NCI-H187 treated with DMSO at 0.1 percent for 48 hours (cell line): Measurements from ENCODE around the gene S100P.
"Not testable (repeated sequence)": the region's sequence is repeated elsewhere in the genome, so short reads cannot be mapped to it uniquely, and the experiment has no call there.

Source experiments
- DNase-seq: peaks from one replicate; lab custom pipeline; 2025; lab: John Stamatoyannopoulos, UW

S100P gene

DNA sequence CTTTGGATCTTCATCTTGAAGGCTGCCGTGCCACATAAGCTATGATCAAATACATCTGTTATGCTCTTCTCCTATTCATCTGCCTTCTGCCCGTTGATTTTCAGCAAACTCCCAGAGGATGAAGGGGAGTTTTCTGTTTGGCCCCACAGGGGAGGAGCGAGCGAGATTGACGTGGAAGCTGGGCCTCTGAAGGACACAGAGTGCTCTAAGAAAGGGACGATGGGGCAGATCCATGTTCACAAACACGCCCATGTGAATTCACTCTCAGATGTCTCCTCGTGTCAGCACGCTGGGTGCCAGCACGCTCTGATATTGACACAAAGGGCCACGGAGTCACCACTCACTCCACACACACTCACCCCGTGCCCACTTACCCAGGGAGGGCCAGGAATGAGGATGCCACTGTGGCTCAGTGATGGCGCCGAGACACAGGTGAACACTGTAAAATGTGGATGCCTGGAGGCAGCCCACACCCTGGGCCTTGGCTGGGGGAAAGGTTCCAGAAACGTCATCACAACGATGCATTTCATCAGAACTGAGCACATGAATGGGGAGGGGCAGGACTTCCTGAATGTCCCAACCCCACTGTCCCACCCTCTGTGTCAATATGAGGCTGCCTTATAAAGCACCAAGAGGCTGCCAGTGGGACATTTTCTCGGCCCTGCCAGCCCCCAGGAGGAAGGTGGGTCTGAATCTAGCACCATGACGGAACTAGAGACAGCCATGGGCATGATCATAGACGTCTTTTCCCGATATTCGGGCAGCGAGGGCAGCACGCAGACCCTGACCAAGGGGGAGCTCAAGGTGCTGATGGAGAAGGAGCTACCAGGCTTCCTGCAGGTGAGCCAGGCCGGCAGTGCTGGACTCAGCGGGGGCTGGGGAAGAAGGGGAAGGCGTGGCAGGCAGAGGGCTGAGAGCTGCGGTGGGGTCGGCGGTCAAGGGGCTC lies at the start of gene S100P:
TSS of gene S100P (plus strand) at position 648 of the 946 bp plus-strand sequence. CDS start at position 703, 55 bp downstream.
- no peak for DNase-seq

DNA sequence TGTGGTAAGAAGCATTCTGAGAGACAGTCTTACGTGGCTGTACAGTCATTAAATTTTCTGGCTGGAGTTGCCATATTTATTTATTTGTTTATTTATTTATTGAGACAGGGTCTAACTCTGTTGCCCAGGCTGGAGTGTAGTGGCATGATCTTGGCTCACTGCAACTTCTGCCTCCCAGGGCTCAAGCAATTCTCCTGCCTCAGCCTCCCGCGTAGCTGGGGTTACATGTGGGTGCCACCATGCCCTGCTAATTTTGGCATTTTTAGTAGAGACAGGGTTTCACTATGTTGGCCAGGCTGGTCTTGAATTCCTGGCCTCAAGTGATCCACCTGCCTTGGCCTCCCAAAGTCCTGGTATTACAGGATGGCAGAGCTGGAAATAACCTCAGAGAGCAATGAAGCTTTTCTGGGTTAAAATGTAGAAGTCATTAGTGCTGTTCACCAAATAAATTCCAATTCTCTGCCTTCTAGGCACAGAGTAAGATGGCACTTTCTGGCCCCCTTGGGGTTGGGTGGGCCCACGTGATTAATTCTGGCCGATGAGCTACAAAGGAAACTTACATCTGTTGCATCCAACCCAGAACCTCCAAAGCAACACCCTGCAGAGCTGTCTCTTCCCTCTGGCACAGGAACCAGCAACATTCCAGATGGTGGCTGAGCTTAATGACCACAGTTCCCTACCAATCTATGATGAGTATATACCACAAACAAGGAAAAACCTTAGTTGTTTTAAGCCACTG lies 48.7 kb upstream of the S100P start:
- no peak for DNase-seq

DNA sequence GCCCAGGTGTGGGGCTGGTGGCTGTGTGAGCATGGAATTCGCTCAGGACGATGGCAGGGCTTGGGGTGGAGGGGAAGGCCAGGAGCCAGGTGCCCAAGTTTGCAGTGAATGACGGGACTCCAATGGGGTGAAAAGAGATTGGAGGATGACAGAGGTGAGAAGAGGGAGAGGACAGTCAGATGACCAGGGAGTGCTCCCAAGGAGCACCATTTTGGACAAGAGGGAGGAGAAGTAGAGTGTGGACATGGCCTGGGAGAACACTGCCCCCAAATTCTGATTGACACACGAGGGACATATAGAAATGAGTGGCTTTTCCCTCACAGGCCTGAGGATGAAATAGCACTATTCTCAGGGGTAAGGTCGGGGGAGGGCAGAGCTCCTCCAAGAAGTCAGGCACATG lies 46.5 kb upstream of the S100P start:
- DNase-seq, result no peak

DNA sequence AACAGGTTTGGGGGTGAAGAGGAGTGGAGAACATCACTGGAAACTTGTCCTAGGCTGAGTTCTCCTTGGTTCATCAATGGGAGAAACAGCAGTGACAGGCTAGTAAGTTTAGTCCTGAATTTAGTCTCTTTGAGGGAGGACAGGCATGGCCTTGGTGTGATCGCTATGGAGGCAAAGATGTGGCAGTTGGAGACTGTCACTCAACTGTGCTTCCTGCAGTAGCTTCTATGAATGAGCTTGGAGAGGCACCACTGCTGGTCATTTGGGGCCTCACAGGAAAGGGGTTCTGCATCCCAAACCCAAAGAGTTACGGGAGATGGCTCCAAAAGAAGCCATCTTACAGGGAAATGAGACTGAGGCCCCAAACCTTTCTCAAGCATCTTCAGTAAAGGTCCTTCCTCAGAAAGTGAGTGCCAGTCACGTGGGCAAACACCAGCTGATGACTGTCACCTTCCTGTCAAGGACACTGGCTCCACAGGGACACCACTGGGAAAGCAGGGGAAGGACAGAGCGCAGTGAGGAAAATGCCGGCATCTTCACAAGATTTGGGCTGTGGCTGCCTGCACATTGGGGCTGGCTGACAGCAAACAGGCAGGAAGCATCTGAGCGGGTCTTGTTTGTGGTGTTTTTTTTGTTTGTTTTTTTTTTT lies 46.0 kb upstream of the S100P start:
- DNase-seq, result no peak

DNA sequence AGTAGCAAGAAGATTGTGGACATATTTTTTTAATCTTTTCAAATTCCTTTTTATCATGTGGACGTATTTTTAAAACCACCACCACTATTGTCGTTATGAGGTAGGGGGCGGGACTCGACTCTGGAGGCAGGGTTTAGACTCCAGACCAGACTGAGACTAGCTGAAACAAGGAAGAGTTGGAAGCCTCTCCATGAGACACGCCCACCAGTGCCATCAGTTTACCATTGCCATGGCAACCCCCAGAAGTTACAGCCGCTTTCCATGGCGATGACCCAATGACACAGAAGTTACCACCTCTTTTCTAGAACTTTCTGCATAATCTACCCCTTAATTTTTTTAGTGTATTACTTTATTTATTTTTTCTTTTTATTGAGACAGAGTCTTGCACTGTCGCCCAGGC lies 44.5 kb upstream of the S100P start:
- DNase-seq, result no peak

DNA sequence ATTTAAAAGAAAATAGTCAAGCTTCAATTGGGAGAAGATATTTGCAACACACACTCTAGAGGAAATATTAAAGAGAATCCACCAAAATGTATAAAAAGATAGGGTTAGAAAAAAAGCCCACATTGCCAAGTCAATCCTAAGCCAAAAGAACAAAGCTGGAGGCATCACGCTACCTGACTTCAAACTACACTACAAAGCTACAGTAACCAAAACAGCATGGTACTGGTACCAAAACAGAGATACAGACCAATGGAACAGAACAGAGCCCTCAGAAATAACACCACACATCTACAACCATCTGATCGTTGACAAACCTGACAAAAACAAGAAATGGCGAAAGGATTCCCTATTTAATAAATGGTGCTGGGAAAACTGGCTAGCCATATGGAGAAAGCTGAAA lies 39.5 kb upstream of the S100P start:
- DNase-seq, result not testable (repeated sequence)

DNA sequence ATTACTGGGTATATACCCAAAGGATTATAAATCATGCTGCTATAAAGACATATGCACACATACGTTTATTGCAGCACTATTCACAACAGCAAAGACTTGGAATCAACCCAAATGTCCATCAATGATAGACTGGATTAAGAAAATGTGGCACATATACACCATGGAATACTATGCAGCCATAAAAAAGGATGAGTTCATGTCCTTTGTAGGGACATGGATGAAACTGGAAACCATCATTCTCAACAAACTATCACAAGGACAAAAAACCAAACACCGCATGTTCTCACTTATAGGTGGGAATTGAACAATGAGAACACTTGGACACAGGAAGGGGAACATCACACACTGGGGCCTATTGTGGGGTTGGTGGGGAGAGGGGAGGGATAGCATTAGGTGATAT lies 38.4 kb upstream of the S100P start:
- DNase-seq, result not testable (repeated sequence)

DNA sequence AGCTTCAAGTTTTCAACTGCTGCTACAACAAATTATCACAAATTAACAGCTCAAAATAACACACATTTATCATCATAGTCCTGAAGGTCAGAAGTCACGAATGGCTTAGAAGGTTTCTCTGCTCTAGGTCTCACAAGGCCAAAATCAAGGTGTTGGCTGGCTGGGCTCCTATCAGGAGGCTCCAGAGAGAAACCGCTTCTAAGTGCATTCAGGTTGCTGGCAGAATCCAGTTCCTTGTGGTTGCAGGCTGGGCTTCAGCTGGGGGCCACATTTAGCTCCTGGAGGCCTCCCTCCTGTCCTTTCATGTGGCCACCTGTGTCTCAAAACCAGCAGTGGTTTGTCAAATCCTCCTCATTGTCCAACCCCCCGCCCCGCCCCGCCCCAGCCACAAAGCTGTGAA lies 37.8 kb upstream of the S100P start:
- DNase-seq, result no peak

DNA sequence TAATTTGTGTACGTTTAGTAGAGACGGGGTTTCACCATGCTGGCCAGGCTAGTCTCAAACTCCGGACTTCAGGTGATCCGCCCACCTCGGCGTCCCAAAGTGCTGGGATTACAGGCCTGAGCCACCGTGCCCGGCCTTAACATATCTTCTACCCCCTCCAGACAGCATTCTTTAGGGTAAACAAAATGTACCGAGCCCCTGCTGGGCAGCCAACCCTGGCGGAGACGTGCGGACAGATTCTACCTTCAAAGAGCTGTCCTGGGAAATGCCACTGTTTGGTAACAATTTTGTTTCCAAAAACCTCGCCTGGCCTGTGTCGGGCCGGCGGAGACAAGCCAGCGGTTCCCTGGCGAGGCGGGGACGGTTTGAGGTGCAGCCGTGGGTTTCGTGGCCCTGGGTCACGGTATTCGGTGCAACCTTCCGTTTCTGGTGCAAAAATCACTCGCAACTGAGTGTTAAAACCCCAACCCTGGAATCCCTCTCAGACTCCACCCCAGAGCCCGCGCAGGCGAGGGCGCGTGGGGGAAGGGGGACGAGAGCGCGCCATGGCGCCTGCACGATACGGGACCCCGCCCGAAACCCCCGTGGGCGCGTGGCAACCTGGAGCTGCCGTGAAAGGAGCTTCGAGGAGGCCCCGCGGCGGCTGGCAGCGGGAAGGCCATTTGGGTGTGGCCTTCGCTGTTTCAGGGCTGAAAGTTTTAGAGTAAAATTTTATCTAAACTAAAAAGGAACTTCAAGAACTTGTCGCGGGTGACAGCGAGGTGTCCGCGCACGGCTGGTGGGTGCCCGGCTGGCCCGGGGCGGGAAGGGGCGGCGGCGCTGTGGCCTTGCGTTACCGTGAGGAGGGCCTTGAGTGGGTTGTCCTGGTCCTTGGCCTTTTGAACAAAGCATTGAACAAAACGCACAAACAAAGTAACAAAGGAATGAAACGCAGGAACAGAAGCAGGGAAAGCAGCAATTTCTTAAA lies 36.2 kb upstream of the S100P start:
- DNase-seq, result no peak

DNA sequence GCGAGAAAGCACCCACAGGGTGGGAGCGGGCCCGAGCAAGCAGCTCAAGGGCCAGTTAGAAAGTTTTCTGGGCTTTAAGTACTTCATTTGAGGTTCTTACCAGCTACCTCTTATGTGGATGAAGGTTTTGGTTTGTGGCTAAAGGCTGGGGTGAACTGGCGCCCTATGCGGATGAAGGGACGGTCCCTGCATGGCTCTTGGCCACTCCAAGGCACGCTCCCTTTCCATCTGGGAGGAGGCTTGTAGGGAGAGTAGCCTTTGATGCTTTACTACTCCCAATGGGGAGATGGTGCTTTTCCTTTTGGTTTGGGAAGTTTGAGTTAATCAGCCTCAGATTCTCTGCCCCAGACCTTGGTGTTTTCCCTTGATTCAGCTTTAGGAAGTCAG lies 35.5 kb upstream of the S100P start:
- DNase-seq, result no peak

DNA sequence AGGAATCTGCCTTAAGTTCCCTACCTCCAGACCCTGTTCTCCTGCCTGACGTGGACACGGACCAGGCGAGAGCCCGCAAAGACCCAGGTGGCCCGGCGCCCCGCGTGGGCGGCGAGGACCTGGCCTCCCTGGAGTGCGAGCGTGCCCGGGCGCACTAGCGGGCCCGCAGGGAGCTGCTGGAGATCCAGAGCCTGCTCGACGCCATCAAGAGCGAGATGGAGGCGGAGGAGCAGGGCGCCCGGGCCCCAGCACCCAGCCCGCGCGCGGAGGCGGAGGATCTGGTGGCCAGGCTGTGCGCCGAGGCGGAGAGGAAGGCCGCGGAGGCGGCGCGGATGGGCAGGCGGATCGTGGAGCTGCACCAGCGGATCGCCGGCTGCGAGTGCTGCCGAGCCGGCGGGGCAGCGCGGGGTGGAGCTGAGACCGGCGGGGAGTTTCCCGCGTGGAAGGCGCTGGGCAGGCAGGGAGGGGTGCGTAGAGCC lies 35.0 kb upstream of the S100P start:
- DNase-seq, result no peak

DNA sequence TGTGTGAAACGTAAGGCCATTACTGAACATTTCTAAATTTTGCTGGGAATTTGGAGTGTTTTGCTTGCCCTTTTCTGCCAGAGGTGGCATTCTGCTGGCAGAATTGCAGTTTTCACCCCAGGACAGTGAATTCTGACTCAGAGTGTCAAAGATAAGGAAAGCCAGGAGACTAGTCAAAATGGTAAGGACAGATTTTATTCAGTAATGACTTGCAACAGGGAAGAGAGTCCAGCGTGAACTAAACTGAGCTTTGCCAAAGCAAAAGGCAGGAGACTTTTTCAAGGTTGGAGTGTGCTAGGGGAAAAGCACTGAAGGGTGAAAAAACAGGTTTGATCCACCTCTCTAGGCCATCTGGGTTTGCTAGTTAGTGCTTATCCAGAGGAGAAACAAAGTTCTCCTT lies 33.8 kb upstream of the S100P start:
- no peak for DNase-seq

DNA sequence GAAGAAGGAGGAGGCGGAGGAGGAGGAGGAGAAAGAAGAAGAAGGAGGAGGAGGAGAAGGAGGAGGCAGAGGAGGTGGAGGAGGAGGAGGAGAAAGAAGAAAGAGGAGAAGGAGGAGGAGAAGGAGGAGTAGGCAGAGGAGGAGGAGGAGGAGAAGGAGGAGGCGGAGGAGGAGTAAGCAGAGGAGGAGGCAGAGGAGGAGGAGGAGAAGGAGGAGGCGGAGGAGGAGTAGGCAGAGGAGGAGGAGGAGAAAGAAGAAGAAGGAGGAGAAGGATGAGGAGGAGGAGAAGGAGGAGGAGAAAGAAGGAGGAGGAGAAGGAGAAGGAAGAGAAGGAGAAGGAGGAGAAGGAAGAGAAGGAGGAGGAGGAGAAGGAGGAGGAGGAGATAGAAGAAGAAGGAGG lies 33.2 kb upstream of the S100P start:
- no peak for DNase-seq

DNA sequence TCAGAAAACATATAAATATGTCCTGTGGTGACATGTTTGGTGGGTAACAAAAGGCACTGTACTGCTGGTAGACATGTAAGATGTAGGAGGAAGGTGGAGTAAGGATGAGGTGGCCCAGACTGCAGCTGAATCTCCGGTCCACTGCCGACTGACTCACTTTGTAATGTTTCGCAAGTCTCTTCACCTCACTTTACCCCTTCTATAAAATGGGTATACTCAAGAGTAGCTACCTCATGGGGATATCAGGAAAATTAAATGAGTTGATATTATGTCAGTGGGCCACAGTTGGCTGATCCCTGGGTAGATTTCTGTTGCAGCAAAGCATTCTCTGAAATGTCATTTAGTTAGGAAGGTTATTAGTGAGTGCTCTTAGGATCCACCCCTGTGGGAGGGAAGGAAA lies 31.1 kb upstream of the S100P start:
- DNase-seq, result no peak

DNA sequence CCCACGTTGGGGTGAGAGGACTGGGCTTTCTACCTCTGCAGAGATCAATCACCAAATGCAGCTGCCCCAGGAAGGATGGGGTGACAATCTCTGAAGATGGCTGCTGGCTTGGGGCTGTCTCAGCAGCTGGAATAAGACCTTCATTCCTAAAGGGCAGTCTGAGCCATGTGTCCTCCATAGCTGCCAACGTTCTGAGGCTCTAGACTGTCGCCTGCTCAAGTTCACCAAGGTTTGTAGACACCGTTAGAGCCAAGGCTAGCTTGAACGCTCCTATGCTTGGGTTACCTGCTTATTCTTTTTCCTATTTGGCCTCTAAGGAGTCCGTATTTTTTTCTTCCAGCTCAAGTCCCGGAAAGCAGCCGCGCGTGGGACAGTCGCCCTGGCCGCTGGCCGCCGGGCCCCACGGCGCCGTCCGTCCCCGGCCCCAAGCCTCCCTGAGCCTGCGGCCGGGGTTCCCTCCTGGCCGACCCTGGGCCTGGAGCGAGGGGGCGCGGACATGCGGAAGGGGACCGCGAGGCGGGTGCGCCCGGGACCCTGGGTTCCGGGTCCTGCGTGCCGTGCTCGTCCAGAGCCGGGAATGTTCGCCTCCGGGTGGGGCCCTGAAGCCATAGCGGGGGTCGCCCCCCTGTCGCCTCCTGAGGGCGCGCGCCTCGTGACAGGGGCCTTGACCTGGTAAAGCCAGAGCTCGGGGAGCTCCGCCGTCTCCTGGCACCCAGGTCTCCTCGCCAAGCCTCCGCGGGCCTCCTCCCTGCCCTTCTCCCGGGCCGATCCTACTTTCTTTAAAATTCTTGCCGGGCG lies 29.9 kb upstream of the S100P start:
- DNase-seq, result no peak

DNA sequence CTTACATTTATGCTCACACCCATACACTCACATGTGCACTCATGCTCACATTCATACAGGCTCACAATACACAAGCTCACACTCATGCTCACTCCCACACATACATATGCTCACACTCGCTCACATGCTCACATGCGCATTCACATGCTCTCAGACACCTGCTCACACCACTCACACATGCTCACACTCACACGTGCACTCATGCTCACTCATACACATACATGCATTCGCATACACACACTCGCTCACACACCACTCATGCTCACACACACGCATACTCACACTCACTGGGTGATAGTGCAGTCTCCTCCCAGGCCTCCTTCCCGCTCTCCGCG lies 28.4 kb upstream of the S100P start:
- DNase-seq, result no peak

DNA sequence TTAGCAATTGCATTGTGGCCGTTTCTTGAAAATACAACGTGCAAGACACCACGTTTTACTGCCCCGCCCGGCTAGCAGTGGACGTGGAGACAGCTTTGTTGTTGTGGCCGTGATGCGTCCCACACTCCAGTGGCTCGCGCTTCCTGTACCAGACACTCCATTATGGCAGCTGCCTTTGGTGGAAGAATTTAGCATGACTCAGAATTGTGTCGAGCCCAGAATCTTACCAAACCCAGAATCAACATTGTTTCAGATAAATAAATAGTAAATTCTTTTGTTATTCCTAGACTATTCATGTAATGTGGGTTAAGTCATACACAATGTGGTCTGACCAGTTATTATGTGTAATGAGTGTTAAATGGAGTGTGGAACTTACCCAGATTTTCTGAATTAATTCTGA lies 25.3 kb upstream of the S100P start:
- DNase-seq, result no peak

DNA sequence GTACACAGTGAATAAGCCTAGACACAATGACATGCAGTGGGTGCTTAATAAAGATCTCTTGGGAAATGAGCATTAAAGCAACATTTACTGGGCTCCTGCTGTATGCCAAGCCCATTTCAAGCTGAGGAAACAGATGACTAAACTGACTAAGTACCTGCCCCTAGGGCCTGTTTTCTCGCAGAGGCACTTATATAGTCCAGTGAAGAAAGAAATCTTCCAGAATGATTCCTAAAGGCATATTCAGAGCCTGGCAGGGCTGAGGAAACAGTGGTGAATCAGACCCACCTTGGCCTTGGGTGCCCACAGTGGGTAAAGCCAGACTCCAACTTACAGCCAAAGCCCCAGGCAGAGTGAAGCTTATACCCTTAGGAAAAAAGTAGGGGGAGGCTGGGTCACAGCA lies 22.0 kb upstream of the S100P start:
- DNase-seq, result no peak

DNA sequence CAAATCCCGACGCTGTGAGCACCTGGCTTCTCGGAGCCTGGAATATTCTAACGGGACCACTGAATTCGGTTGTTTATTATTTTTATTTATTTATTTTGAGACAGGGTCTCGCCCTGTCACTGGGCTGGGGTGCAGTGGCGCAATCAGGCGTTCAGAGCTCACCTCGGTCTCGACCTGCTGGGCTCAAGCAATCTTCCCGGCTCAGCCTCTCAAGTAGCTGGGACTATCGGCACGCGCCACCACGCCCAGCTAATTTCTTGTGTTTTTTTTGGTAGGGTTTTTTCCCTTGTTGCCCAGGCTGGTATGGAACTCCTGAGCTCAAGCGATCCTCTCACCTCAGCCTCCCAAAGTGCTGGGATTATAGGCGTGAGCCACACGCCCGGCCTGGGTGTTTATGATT lies 21.5 kb upstream of the S100P start:
- DNase-seq, result no peak

DNA sequence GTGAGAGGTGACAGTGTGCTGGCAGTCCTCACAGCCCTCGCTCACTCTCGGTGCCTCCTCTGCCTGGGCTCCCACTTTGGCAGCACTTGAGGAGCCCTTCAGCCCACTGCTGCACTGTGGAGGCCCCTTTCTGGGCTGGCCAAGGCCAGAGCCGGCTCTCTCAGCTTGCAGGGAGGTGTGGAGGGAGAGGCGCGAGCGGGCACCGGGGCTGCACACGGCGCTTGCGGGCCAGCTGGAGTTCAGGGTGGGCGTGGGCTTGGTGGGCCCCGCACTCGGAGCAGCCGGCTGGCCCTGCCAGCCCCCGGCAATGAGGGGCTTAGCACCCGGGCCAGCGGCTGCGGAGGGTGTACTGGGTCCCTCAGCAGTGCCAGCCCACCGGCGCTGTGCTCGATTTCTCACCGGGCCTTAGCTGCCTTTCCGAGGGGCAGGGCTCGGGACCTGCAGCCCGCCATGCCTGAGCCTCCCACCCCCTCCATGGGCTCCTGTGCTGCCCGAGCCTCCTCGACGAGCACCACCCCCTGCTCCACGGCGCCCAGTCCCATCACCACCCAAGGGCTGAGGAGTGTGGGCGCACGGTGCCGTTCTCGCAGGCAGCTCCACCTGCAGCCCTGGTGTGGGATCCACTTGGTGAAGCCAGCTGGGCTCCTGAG lies 21.0 kb upstream of the S100P start:
- not testable (repeated sequence) for DNase-seq
